ENCODE data around the gene SPAG9. TPM values are rescaled to one million over a fixed set of nuclear protein-coding genes. Genes with fewer than 3 reads are reported as not detected.

SPAG9 gene
- total RNA-seq, 6 experiments from 2014 or later: 35.2 to 49.7 (median 43.3) TPM

GRCh38 chr17:51059781-51060180 lies 60.9 kb downstream of the SPAG9 start:
- DNase-seq (no peak), ATAC-seq (no peak)
- H3K9me3 ChIP-seq: no peaks in the 10 kb centered on the region
- no peaks in the 10 kb centered on the region for H3K36me3 ChIP-seq
- H3K4me3 ChIP-seq: no peak overlapping the region
- intact Hi-C loops (cut with DNase I): loop anchor here in 1 of 2 donors (10.0 kb wide), 1 partner anchor 55 kb away; no protein-coding TSS in a partner anchor
- H3K4me1 ChIP-seq: peaks cover 0 to 23% (median 10%) of the 10 kb centered on the region in 4 donors
- no peak for TF ChIP-seq POLR2A (IDR thresholded peaks at IDR 0.05)
- TF ChIP-seq CTCF (IDR thresholded peaks at IDR 0.05): no peak
- 93% methylated on average over 2 of the region's 2 CpGs for WGBS (ENCODE audit: insufficient coverage, low coverage, low lambda C conversion rate, missing lambda C conversion rate)
- H3K27ac ChIP-seq: no peak overlapping the region
- no peaks in the 10 kb centered on the region for H3K27me3 ChIP-seq

GRCh38 chr17:51057534-51057933 lies 63.1 kb downstream of the SPAG9 start:
- TF ChIP-seq CTCF (IDR thresholded peaks at IDR 0.05) (no peak), POLR2A (IDR thresholded peaks at IDR 0.05) (no peak)
- H3K4me1 ChIP-seq: peaks cover 0 to 23% (median 10%) of the 10 kb centered on the region in 4 donors
- intact Hi-C loops (cut with DNase I): loop anchor here in 1 of 2 donors (10.0 kb wide), 1 partner anchor 53 kb away; no protein-coding TSS in a partner anchor
- peak in 3 of 4 donors; percentile 16 to 31 (median 18) for ATAC-seq
- WGBS (ENCODE audit: insufficient coverage, low coverage, low lambda C conversion rate, missing lambda C conversion rate): 44% methylated on average over 3 of the region's 3 CpGs
- peak overlapping the region; percentile 27 to 69 (median 45) for H3K27ac ChIP-seq
- H3K36me3 ChIP-seq: no peaks in the 10 kb centered on the region
- no peak for DNase-seq
- H3K4me3 ChIP-seq: no peak overlapping the region
- no peaks in the 10 kb centered on the region for H3K27me3 ChIP-seq
- no peaks in the 10 kb centered on the region for H3K9me3 ChIP-seq

GRCh38 chr17:51056813-51057510 lies 63.7 kb downstream of the SPAG9 start:
- WGBS (ENCODE audit: insufficient coverage, low coverage, low lambda C conversion rate, missing lambda C conversion rate): 20% methylated on average over 1 of the region's 1 CpG
- DNase-seq (peak in 1 of 3 donors; percentile 54), ATAC-seq (peak; percentile 92 to 95 (median 92))
- Histone ChIP-seq H3K4me1 (peaks cover 0 to 23% (median 10%) of the 10 kb centered on the region in 4 donors), H3K9me3 (no peaks in the 10 kb centered on the region), H3K27me3 (no peaks in the 10 kb centered on the region), H3K4me3 (no peak overlapping the region), H3K36me3 (no peaks in the 10 kb centered on the region), H3K27ac (peak overlapping the region; percentile 27 to 69 (median 45))
- TF ChIP-seq POLR2A (IDR thresholded peaks at IDR 0.05): no peak
- peak; percentile 48 to 67 (median 63) for TF ChIP-seq CTCF (IDR thresholded peaks at IDR 0.05)
- intact Hi-C loops (cut with DNase I): loop anchor here in 1 of 2 donors (10.0 kb wide), 1 partner anchor 52 kb away; no protein-coding TSS in a partner anchor

GRCh38 chr17:51054748-51055147 lies 65.9 kb downstream of the SPAG9 start:
- no peaks in the 10 kb centered on the region for H3K36me3 ChIP-seq
- no peaks in the 10 kb centered on the region for H3K9me3 ChIP-seq
- H3K4me3 ChIP-seq: no peak overlapping the region
- ATAC-seq: no peak
- H3K4me1 ChIP-seq: peaks cover 0 to 23% (median 10%) of the 10 kb centered on the region in 4 donors
- DNase-seq: no peak
- no peak overlapping the region for H3K27ac ChIP-seq
- TF ChIP-seq CTCF (IDR thresholded peaks at IDR 0.05): no peak
- TF ChIP-seq POLR2A (IDR thresholded peaks at IDR 0.05): no peak
- intact Hi-C loops (cut with DNase I): loop anchor here in 1 of 2 donors (10.0 kb wide), 1 partner anchor 50 kb away; no protein-coding TSS in a partner anchor
- H3K27me3 ChIP-seq: no peaks in the 10 kb centered on the region
- 92% methylated on average over 4 of the region's 4 CpGs for WGBS (ENCODE audit: insufficient coverage, low coverage, low lambda C conversion rate, missing lambda C conversion rate)
